ENCODE measurements around the gene RBCK1.

Gene RBCK1

DNA sequence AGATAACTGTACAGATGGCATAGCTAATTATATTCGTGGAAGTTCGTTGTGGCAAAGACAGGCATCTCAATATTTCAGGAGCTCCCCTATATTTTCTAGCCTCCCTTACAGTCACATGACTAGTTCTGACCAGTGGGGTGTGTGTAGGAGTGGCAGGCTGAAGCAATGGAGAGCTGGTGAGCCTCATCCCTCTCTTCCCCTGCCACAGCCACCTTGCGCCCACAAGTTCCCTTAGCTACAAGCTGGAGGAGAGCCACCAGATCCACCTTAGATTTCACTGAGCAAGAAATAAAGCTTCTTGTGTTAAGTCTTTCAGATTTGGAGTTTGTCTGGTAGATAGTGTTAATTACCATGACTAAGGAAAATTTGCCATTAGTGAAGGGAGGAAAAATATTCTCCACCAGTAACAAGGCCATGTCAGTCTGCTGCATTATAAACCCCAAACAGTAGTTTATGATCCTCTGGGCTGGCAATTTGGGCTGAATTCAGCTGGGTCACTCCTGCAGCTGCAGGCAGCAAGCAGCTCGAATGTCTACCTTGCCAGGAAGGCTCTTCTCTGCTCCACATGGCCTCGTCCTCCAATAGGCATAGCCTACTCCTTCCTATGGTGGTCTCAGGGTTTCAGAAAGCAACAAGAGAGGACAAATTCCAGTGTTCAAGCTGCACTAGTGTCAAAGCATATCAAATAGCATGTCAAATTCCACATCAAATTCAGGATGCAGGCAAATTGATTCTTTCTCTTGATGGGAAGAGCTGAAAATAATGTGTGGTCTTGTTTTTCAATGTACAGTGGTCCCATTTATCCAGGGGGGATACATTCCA, 7.4 kb upstream of the RBCK1 start:
- no peak for DNase-seq

DNA sequence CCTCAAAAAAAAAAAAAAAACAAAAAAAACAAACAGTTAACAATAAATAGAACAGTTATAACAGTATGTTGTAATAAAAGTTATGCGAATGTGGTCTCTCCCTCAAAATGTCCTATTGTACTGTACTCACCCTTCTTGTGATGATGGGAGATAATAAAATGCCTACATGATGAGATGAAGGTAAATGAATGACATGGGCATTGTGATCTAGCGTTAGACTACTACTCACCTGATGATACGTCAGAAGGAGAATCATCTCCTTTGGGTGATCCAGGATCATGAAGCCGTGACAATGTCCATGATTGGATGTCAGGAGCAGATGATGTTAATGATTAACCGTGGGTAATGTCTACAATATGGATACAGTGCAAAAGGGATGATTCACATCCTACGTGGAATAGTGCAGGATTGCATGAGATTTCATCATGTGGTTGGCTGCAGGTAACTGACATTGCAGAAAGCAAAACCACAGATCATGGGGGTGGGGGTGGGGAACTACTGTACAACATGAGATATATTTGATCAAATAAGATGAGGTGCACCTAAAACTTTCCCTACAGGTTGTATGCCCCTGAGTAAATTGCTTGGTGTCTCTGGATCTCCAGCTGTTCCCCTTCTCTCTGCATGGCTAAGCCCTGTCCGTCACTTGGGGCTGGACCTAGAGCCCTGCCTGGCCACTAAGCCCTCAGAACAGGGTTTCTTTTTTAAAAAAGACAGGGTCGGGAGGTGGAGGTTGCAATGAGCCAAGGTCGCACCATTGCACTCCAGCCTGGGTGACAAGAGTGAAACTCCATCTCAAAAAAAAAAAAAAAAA, 6.2 kb upstream of the RBCK1 start:
- DNase-seq = no peak

- DNase-seq = no peak
Observed at GRCh38 chr20:402496-402885, 5.6 kb upstream of the RBCK1 start.

DNA sequence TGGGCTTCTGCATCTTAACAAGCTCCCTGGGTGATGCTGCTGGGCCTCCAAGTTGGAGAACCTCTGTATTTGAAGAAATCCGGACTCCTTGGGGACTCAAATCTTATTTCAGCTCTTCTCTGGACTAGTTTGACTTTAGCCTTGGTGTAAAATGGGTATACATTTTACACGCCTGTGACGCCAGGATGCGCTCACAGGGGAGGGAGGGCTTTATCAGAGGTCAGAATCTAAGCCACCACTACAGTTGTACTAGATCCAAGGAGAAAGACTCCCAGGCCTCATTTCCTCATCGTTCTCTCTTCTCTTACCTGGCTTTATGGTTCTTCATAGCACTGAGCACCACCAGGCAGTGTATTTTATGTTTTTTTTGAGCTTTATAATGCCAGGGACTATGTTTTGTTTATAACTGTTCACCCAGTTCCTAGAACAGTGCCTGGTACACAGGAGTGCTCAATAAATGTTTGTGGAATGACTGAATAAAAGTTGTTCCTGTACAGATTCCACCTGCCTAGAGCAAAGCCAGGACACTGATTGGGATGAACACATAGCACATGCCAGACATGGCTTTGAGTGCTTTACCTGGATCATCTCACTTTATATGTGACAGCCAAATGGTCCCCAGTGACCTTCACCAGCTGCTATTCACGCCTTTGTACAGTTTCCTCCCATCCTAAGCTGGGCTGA, 5.1 kb upstream of the RBCK1 start:
- no peak for DNase-seq

- DNase-seq = no peak
Observed at GRCh38 chr20:403582-403957, 4.5 kb upstream of the RBCK1 start.

- DNase-seq = no peak
Observed at GRCh38 chr20:404088-404487, 4.0 kb upstream of the RBCK1 start.

- no peak for DNase-seq
Observed at GRCh38 chr20:406200-407132, 1.6 kb upstream of the RBCK1 start.

- DNase-seq = no peak
Observed at GRCh38 chr20:407133-407952, 756 bp upstream of the RBCK1 start.

DNA sequence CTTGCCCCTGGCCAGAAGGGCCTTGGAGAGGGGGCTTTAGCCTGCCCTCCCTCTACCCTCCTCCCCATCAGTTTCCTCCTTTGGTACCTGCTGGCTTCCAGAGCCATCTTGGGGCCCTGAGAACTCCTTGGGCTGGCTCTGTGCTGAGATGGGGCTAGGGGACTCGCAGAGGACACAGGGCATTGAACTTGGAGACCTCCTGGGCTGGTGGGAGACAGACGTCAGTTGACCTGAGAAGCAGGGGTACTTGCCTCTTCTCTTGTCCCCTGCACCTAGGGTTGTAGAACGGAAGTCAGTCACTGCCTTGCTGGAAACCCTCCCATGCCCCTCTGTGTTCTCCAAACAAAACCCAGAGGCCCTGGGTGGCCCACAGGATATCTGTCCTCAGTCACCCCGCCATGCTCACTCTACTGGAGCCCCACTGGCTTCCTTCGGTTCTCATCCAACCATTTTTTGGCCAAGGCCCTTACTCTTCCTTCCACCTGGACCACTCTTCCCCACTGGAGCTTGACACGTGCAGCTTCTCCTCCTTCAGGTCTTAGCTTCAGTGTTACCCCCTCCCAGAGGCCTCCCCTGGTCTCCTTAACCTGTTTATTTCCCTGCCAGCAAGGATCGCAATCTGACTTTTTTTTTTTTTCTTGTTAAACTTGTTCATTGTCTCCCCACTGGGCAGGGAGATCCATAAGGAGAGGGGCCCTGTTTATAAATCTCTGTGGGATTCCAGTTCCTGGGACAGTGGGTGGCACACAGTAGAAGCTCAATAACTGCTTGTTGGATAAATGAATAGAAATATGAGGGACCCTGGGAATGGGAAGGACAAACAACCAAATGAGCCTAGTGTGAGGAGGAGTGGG, 971 bp downstream of the RBCK1 start:
- DNase-seq = no peak

GRCh38 chr20:409697-410559, 1.8 kb downstream of the RBCK1 start:
- no peak for DNase-seq

GRCh38 chr20:412081-412480, 4.0 kb downstream of the RBCK1 start:
- no peak for DNase-seq

DNA sequence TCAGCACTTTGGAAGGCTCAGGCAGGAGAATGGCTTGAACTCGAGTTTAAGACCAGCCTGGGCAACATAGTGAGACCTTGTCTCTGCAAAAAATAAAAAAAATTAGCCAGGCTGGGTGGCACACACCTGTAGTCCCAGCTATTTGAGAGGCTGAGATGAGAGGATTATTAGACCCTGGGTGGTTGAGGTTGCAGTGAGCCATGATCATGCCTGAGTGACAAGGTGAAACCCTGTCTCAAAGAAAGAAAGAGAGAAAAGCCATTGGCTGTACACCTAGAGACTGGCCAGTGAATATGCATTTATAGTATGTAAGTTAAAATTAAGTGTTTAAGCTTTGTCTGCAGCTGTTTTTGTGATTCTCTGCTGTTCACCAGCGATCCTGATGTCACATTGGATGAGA, 6.1 kb downstream of the RBCK1 start:
- no peak for DNase-seq

GRCh38 chr20:415820-416322, 7.8 kb downstream of the RBCK1 start:
- DNase-seq = no peak

GRCh38 chr20:416950-417800, 9.1 kb downstream of the RBCK1 start:
- no peak for DNase-seq

GRCh38 chr20:417801-418342, 9.8 kb downstream of the RBCK1 start:
- no peak for DNase-seq

DNA sequence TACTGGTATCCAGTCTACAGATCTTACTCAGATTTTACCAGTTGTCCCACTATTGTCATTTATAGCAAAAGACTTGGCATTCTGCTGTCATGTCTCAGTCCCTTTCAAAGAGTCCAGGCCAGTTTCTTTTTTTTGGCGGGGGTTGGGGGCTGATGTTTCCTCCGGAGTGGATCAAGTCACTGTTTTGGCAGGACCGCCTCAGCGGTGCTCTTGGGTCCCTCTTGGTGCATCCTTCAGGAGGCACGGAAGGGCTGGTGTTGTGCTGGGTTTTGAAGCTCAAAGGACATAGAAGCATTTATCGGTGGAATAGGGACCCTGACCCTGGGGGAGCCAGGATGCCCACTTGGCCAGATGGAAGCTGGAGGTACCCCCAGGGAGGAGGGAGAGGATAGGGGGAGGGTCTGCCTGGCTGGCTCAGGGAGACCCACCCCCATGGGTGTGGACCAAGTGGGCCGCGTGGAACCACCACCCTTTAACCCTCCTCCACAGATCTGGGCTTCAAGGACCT, 10.8 kb downstream of the RBCK1 start:
- DNase-seq = no peak

DNA sequence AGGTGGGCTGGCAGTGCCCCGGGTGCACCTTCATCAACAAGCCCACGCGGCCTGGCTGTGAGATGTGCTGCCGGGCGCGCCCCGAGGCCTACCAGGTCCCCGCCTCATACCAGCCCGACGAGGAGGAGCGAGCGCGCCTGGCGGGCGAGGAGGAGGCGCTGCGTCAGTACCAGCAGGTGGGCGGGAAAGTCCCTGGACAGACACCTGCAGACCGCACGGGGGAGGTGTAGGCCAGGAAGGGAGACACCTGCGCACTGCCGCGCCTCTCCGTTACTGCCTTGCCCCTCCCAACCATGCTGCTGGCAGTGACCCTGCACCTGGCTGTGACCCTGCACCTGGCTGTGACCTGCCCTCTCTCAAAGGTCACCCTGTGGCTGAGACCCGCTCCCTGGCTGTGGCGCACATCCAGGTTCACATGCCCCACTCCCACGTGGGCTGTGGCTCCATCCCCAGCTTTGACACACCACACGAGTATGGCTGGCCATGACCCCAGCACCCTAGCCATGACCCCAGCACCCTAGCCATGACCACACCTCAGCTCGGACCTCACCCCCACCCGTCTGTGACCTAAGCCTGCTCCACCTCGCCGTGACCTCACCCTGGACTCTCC, 11.6 kb downstream of the RBCK1 start:
- DNase-seq = no peak

Measured in SIG-M5 (cell line).